Tibial artery (tissue), 4 donors: ENCODE results near the gene XPO4.

ENCODE experiments used
- DNase-seq, 2 donors: peaks; one replicate each; pipeline ENCODE4 v3.0.0-alpha.2; 2019
- H3K27ac ChIP-seq, 2 donors: fragments of 200-600 bp; sonication (generic) in 1 of 2; 1 replicate in 1 of 2; 2 replicates in 1 of 2; pipeline ENCODE4 v1.5.1; 2018 to 2019; ENCODE audit warnings: mild to moderate bottlenecking in 1 of 2
- H3K27me3 ChIP-seq, 2 donors: fragments of 200-600 bp; sonication (generic) in 1 of 2; one replicate each; pipeline versions ENCODE4 v1.5.1 to v1.6.0; 2016 to 2019
- H3K36me3 ChIP-seq, 3 donors: fragments of 200-600 bp; sonication (generic) in 2 of 3; one replicate each; pipeline ENCODE4 v1.5.1; 2016 to 2019; ENCODE audit warnings: mild to moderate bottlenecking in 2 of 3
- H3K4me1 ChIP-seq, 4 donors: fragments of 200-600 bp; sonication (generic) in 2 of 4; 1 replicate in 3 of 4; 2 replicates in 1 of 4; pipeline ENCODE4 v1.5.1; 2016 to 2019
- H3K4me3 ChIP-seq, 2 donors: fragments of 200-600 bp; sonication (generic) in 1 of 2; 1 replicate in 1 of 2; 2 replicates in 1 of 2; pipeline ENCODE4 v1.5.1; 2018 to 2019; ENCODE audit warnings: mild to moderate bottlenecking in 2 of 2
- H3K9me3 ChIP-seq, 3 donors: fragments of 200-600 bp; sonication (generic) in 1 of 3; one replicate each; pipeline ENCODE4 v1.5.1; 2016 to 2019
- intact Hi-C: fragments of 100-400 bp; cut with DNase I; formaldehyde crosslinking; loops from one replicate; pipeline ENCODE4 v1.15.0; 2023; ENCODE audit warnings: low total_unique reads
- TF ChIP-seq, protein P1 (sequence below), 2 experiments: fragments of 200-600 bp in 1 of 2; fragments of 450-650 bp in 1 of 2; IDR thresholded peaks; one replicate each; pipeline ENCODE4 v1.5.1; 2017 to 2019; ENCODE audit warnings: antibody characterized with exemption in 2 of 2, mild to moderate bottlenecking in 1 of 2, moderate library complexity in 1 of 2

XPO4 gene

DNA sequence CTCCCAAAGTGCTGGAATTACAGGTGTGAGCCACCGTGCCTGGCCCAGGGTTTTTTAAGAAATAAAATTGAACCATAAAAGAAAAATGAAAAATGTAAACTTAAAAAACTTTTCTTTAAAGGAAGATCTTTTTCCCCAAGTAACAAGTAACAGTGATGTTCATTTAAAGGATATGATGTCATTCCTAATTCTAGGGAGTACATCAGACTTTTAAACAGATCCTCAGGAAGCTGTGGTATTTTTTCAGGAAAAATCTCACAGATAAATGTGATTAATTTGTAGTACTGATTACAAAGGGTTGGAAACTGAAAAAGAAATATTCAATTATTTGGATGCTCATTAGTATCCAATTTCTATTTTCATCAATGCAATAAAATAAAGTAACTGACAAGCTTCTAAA, 114.2 kb downstream of the XPO4 start:
- Histone ChIP-seq H3K27me3 (no peaks in the 10 kb centered on the region), H3K36me3 (peaks cover 9 to 49% (median 43%) of the 10 kb centered on the region in 3 donors), H3K4me3 (no peak overlapping the region), H3K4me1 (peaks cover 0 to 3% (median 0%) of the 10 kb centered on the region in 4 donors), H3K27ac (no peak overlapping the region), H3K9me3 (no peaks in the 10 kb centered on the region)
- DNase-seq, result no peak
- TF ChIP-seq, protein P1, sequence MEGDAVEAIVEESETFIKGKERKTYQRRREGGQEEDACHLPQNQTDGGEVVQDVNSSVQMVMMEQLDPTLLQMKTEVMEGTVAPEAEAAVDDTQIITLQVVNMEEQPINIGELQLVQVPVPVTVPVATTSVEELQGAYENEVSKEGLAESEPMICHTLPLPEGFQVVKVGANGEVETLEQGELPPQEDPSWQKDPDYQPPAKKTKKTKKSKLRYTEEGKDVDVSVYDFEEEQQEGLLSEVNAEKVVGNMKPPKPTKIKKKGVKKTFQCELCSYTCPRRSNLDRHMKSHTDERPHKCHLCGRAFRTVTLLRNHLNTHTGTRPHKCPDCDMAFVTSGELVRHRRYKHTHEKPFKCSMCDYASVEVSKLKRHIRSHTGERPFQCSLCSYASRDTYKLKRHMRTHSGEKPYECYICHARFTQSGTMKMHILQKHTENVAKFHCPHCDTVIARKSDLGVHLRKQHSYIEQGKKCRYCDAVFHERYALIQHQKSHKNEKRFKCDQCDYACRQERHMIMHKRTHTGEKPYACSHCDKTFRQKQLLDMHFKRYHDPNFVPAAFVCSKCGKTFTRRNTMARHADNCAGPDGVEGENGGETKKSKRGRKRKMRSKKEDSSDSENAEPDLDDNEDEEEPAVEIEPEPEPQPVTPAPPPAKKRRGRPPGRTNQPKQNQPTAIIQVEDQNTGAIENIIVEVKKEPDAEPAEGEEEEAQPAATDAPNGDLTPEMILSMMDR (IDR thresholded peaks at IDR 0.05), result no peak
- intact Hi-C loops, result no loop called here

DNA sequence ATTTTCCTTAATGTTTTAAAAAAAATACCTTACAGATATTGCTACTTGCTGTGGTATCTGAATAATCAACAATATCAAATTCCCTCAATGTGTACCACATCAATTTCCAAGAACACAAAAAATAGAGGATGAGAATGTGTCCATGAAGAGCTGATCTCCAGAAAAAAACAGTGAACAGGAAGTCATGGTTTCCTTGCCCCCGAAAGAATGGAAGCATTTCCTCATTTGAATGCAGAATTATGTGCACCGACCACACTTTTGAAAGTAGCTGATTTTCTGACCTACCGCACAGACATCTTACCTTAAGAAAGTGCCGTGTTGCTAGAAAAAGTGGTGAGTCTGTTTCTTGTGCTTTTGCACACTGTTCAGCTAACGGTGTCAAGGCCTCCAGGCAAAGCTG, 115.4 kb downstream of the XPO4 start:
- H3K27ac ChIP-seq, result no peak overlapping the region
- TF ChIP-seq, protein P1 (IDR thresholded peaks at IDR 0.05), result no peak
- intact Hi-C loops, result no loop called here
- no peaks in the 10 kb centered on the region for H3K27me3 ChIP-seq
- peaks cover 0 to 3% (median 0%) of the 10 kb centered on the region in 4 donors for H3K4me1 ChIP-seq
- no peak for DNase-seq
- no peak overlapping the region for H3K4me3 ChIP-seq
- H3K36me3 ChIP-seq, result peaks cover 9 to 55% (median 50%) of the 10 kb centered on the region in 3 donors
- no peaks in the 10 kb centered on the region for H3K9me3 ChIP-seq

DNA sequence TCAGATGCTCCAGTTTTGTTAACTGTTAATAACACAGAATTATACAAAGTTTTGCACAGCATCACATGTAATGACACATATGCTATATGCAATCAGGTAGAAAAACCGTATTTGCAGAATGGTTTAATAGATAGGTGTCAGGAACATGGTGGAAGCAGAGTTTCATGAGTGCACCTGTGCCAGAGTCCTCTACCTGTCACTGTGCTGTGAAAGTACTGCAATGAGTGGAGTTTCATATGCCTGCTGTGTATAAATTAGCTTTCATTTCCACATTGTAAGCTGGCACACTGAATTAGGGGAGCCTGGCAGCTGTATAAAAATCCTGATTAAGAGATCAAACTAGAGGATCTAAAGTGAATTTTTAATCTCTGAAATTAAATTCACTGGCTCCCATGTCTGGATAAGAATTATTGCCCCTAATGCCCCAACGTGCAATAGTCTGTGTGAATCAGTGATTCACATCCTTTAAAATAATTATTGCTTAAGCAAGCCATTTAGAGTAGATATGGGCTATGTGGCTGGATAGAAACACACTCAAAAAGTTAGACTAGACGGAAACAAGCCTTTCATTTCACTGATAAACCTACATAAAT, 120.3 kb downstream of the XPO4 start:
- Histone ChIP-seq H3K27ac (no peak overlapping the region), H3K27me3 (no peaks in the 10 kb centered on the region), H3K4me1 (no peaks in the 10 kb centered on the region), H3K36me3 (peaks cover 9 to 43% (median 43%) of the 10 kb centered on the region in 3 donors), H3K4me3 (no peak overlapping the region), H3K9me3 (no peaks in the 10 kb centered on the region)
- intact Hi-C loops, result no loop called here
- DNase-seq, result no peak
- TF ChIP-seq, protein P1 (IDR thresholded peaks at IDR 0.05), result no peak

DNA sequence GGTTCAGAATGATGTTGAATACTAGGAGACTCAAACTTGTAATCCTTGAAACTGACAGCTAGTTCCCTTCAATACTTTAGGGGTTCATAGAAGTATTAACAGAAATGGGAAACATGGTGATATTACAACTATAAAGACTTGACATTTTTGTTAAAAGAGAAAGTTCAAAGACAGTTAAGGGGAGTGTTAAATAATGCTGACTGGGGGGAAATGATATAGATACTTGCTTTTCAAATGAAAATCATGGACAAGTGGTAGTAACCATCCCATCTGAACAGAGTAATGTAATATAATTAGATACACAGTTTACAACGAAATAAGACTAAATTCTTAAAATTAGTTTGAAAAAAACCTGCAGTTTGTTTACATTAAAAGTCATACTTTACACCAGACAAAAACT, 122.2 kb downstream of the XPO4 start:
- no peaks in the 10 kb centered on the region for H3K27me3 ChIP-seq
- H3K27ac ChIP-seq, result no peak overlapping the region
- no peaks in the 10 kb centered on the region for H3K9me3 ChIP-seq
- H3K36me3 ChIP-seq, result peaks cover 0 to 36% (median 34%) of the 10 kb centered on the region in 3 donors
- TF ChIP-seq, protein P1 (IDR thresholded peaks at IDR 0.05), result no peak
- no peak overlapping the region for H3K4me3 ChIP-seq
- intact Hi-C loops, result no loop called here
- H3K4me1 ChIP-seq, result no peaks in the 10 kb centered on the region
- no peak for DNase-seq

DNA sequence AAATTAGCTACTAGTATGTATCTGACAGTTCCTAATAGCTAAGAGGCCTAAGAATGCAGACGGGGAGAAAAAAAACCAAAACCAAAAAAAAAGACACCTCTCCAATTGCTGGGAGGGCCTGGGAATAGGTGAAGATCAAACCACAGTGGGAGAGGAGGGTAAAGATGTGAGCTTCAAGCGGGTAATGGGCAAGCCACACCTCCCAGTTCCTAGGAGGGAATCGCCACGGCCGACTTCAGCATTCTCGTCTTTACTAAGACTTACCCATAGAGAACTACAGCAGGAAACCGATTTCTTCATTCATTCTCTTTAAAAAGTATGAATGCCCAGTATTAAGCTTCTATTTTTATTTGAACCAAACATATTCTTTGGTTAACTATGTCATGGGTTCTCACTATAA, 123.1 kb downstream of the XPO4 start:
- TF ChIP-seq, protein P1 (IDR thresholded peaks at IDR 0.05), result no peak
- no peaks in the 10 kb centered on the region for H3K4me1 ChIP-seq
- no peaks in the 10 kb centered on the region for H3K9me3 ChIP-seq
- H3K27me3 ChIP-seq, result no peaks in the 10 kb centered on the region
- H3K4me3 ChIP-seq, result no peak overlapping the region
- peaks cover 0 to 33% (median 26%) of the 10 kb centered on the region in 3 donors for H3K36me3 ChIP-seq
- no peak for DNase-seq
- intact Hi-C loops, result no loop called here
- H3K27ac ChIP-seq, result no peak overlapping the region

DNA sequence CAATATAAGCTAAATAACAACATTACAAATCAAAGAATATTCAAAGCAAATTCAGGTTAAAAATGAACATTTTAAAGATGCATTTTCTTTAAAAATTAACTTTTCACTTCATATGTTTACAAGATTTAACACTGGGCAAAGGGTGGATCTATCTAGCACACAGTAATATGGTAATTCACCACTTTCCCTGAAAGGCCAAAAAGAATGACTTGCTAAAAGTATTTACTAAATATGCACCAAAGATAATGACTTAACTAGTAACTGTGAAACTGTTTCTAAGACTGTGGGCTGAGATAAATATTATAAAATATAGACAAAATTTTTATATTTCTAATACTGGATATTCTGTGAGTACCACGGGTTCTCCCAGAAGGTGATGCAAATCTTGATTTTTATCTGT, 124.2 kb downstream of the XPO4 start:
- H3K4me1 ChIP-seq, result no peaks in the 10 kb centered on the region
- TF ChIP-seq, protein P1 (IDR thresholded peaks at IDR 0.05), result no peak

More for the DNA sequence above, 124.2 kb downstream of the XPO4 start:
- Histone ChIP-seq H3K36me3 (peaks cover 0 to 22% (median 18%) of the 10 kb centered on the region in 3 donors), H3K9me3 (no peaks in the 10 kb centered on the region), H3K27me3 (no peaks in the 10 kb centered on the region), H3K27ac (no peak overlapping the region), H3K4me3 (no peak overlapping the region)
- DNase-seq, result no peak
- intact Hi-C loops, result no loop called here
